NAMALWA (cell line): ENCODE measurements around the gene MRPS6.

Source experiments
- DNase-seq: peaks from one replicate; pipeline ENCODE4 v3.0.0-alpha.2; 2015; ENCODE audit warnings: low spot score

The MRPS6 gene

GRCh38 chr21:34073032-34073748 is at the start of gene MRPS6, which contains the start of gene SLC5A3:
TSS of gene MRPS6 (plus strand) at chr21:34073578. CDS start at chr21:34073701, 123 bp downstream.
TSS of gene SLC5A3 (plus strand) at chr21:34073578. CDS start at chr21:34095199, 21,621 bp downstream.
- peak; percentile 78 for DNase-seq

- DNase-seq = no peak
These were observed 49.5 kb upstream of the MRPS6 start for GRCh38 chr21:34023691-34024373.

- no peak for DNase-seq
These were observed 49.0 kb upstream of the MRPS6 start for GRCh38 chr21:34024374-34024693.

GRCh38 chr21:34027721-34028461 is 45.5 kb upstream of the MRPS6 start:
- no peak for DNase-seq

- peak; percentile 92 for DNase-seq
These were observed 43.4 kb upstream of the MRPS6 start for GRCh38 chr21:34029743-34030528.

- DNase-seq = no peak
These were observed 41.5 kb upstream of the MRPS6 start for GRCh38 chr21:34031835-34032370.

- DNase-seq = no peak
These were observed 38.9 kb upstream of the MRPS6 start for GRCh38 chr21:34034369-34035014.

GRCh38 chr21:34035619-34036354 is 37.6 kb upstream of the MRPS6 start:
- DNase-seq = no peak

GRCh38 chr21:34037009-34037795 is 36.2 kb upstream of the MRPS6 start:
- DNase-seq = no peak

- DNase-seq = no peak
These were observed 33.5 kb upstream of the MRPS6 start for GRCh38 chr21:34039678-34040382.

GRCh38 chr21:34042735-34043134 is 30.6 kb upstream of the MRPS6 start:
- DNase-seq = no peak

- no peak for DNase-seq
These were observed 30.0 kb upstream of the MRPS6 start for GRCh38 chr21:34043333-34043732.

- no peak for DNase-seq
These were observed 26.5 kb upstream of the MRPS6 start for GRCh38 chr21:34046917-34047316.

GRCh38 chr21:34047835-34048234 is 25.5 kb upstream of the MRPS6 start:
- no peak for DNase-seq

GRCh38 chr21:34052171-34052570 is 21.2 kb upstream of the MRPS6 start:
- no peak for DNase-seq

GRCh38 chr21:34054259-34054658 is 19.1 kb upstream of the MRPS6 start:
- DNase-seq = no peak

GRCh38 chr21:34055615-34056014 is 17.8 kb upstream of the MRPS6 start:
- no peak for DNase-seq

- DNase-seq = peak; percentile 81
These were observed 11.4 kb upstream of the MRPS6 start for GRCh38 chr21:34061983-34062382.

GRCh38 chr21:34065027-34065426 is 8.4 kb upstream of the MRPS6 start:
- DNase-seq = no peak
